ENCODE data around the gene IZUMO3. TPM values are rescaled to one million over a fixed set of nuclear protein-coding genes. Genes with fewer than 3 reads are reported as not detected.

Gene IZUMO3
- polyA plus RNA-seq, 1 of the 3 experiments (the other 2 are of a cell fraction): not detected

GRCh38 chr9:24516463-24516862 lies 29.2 kb downstream of the IZUMO3 start:
- ChIA-PET CTCF (no interaction called here), POLR2A (no interaction called here)
- Histone ChIP-seq H2AFZ (ENCODE audit: low read depth) (no peak overlapping the region), H3K4me1 (ENCODE audit: control insufficient read depth in 1 of 2, insufficient read depth in 2 of 2, low read depth in 1 of 2, low read length in 1 of 2) (no peaks in the 10 kb centered on the region), H3K27ac (ENCODE audit: low read depth in 2 of 2, low read length in 1 of 2) (no peak overlapping the region), H3K9ac (no peak overlapping the region), H3K9me3 (no peaks in the 10 kb centered on the region), H3K4me2 (no peak overlapping the region), H3K36me3 (replicated peaks in 1 of 2; ENCODE audit: control insufficient read depth in 1 of 2, insufficient read depth in 2 of 2, low read length in 1 of 2) (no peaks in the 10 kb centered on the region), H4K20me1 (ENCODE audit: insufficient read depth) (no peaks in the 10 kb centered on the region), H3K9me2 (no peaks in the 10 kb centered on the region), H3K79me2 (ENCODE audit: insufficient read depth) (no peaks in the 10 kb centered on the region), H3F3A (replicated peaks; ENCODE audit: insufficient read depth) (no peaks in the 10 kb centered on the region), H3K27me3 (ENCODE audit: insufficient read depth) (no peaks in the 10 kb centered on the region), H3K4me3 (ENCODE audit: low read depth in 2 of 2, low read length in 1 of 2) (no peak overlapping the region)
- TF ChIP-seq EP300 (IDR thresholded peaks at IDR 0.05; ENCODE audit: borderline replicate concordance in 1 of 2, low read depth in 1 of 2, low read length in 1 of 2) (no peak), MXI1 (IDR thresholded peaks at IDR 0.05; ENCODE audit: low read depth, low read length) (no peak), CHD2 (IDR thresholded peaks at IDR 0.05; ENCODE audit: low read length, partially characterized antibody) (no peak), SMC3 (IDR thresholded peaks at IDR 0.05; ENCODE audit: low read depth, low read length) (no peak), RAD21 (IDR thresholded peaks at IDR 0.05; ENCODE audit: low read length) (no peak), FOSL2 (IDR thresholded peaks at IDR 0.05; ENCODE audit: borderline replicate concordance, low read depth) (no peak), GATA2 (CRISPR knock-in tag; IDR thresholded peaks at IDR 0.05) (no peak), USF1 (IDR thresholded peaks at IDR 0.05; ENCODE audit: borderline replicate concordance, low read depth) (no peak), RFX5 (IDR thresholded peaks at IDR 0.05; ENCODE audit: low read length) (no peak), PBX3 (IDR thresholded peaks at IDR 0.05) (no peak), TEAD4 (IDR thresholded peaks at IDR 0.05; ENCODE audit: borderline replicate concordance, insufficient read depth) (no peak), REST (IDR thresholded peaks at IDR 0.05; ENCODE audit: low read depth, low read length) (no peak), MAX (IDR thresholded peaks at IDR 0.05; ENCODE audit: low read depth) (no peak), FOXJ3 (CRISPR knock-in tag; IDR thresholded peaks at IDR 0.05) (no peak), YY1 (IDR thresholded peaks at IDR 0.05; ENCODE audit: low read depth) (no peak), EZH2phosphoT487 (IDR thresholded peaks at IDR 0.05; ENCODE audit: borderline replicate concordance, low read depth) (no peak), ELF1 (IDR thresholded peaks at IDR 0.05) (no peak)
- WGBS (ENCODE audit: low lambda C conversion rate): 17% methylated on average over 3 of the region's 3 CpGs
- no peak for DNase-seq
